Testis (tissue), 3 donors: Measurements from ENCODE around the gene FPR3. TPM values are rescaled to one million over a fixed set of nuclear protein-coding genes. Genes with fewer than 3 reads are reported as not detected.

Source experiments
- DNase-seq: peaks from one replicate; pipeline ENCODE4 v3.0.0-alpha.2; 2019
- H3K27ac ChIP-seq, 2 donors: fragments of 200-600 bp; sonication (generic); one replicate each; pipeline ENCODE4 v1.5.1; 2019
- H3K27me3 ChIP-seq: fragments of 200-600 bp; sonication (generic); one replicate; pipeline ENCODE4 v1.5.1; 2019
- H3K36me3 ChIP-seq: fragments of 200-600 bp; sonication (generic); one replicate; pipeline ENCODE4 v1.5.1; 2017; ENCODE audit warnings: low read depth; ENCODE audit errors: missing control alignments
- H3K4me1 ChIP-seq: fragments of 200-600 bp; sonication (generic); one replicate; pipeline ENCODE4 v1.5.1; 2019
- H3K4me3 ChIP-seq, 2 donors: fragments of 200-600 bp; sonication (generic); one replicate each; pipeline ENCODE4 v1.5.1; 2017 to 2019
- H3K9me3 ChIP-seq: fragments of 200-600 bp; sonication (generic); one replicate; pipeline ENCODE4 v1.5.1; 2017
- POLR2A ChIP-seq: fragments of 450-650 bp; IDR thresholded peaks from one replicate; pipeline ENCODE4 v1.6.1; 2017; ENCODE audit warnings: antibody characterized with exemption, mild to moderate bottlenecking, moderate library complexity
- WGBS, 2 donors: methylation state at CpG; one replicate each; pipeline ENCODE4 v1.1.5; 2018; 5-methylcytosine and 5-hydroxymethylcytosine counted together
- intact Hi-C: fragments of 100-400 bp; cut with DNase I; formaldehyde crosslinking; loops from one replicate; pipeline ENCODE4 v1.15.1; 2023; ENCODE audit warnings: low total_unique reads
- polyA plus RNA-seq: library from polyadenylated mRNA; stranded (reverse); fragments of 350-450 nt; fragmentation: Illumina TruSeq; extraction: RNeasy Lipid Tissue Mini Kit (QIAGEN cat#74804); gene quantifications from one replicate; pipeline ENCODE4 v1.2.3, GENCODE V29; 2014; ENCODE audit warnings: low read depth, low replicate concordance; ENCODE audit not compliant: insufficient read depth
- total RNA-seq, 2 donors: library from RNA; depleted of rRNA; stranded (reverse); fragments of >200 nt; gene quantifications; one replicate each; pipeline ENCODE4 v1.2.3, GENCODE V29; 2016
- TF ChIP-seq, protein P1 (sequence below), 3 experiments: fragments of 450-650 bp in 2 of 3; fragments of 200-600 bp in 1 of 3; sonication (generic) in 1 of 3; IDR thresholded peaks; one replicate each; pipeline ENCODE4 v1.5.1; 2016 to 2019; ENCODE audit warnings: antibody characterized with exemption in 3 of 3, mild to moderate bottlenecking in 2 of 3, moderate library complexity in 1 of 3

Gene FPR3
- total and polyA plus RNA-seq, 3 donors from 2014 or later = 1.6 to 15.6 (median 8.8) TPM

DNA sequence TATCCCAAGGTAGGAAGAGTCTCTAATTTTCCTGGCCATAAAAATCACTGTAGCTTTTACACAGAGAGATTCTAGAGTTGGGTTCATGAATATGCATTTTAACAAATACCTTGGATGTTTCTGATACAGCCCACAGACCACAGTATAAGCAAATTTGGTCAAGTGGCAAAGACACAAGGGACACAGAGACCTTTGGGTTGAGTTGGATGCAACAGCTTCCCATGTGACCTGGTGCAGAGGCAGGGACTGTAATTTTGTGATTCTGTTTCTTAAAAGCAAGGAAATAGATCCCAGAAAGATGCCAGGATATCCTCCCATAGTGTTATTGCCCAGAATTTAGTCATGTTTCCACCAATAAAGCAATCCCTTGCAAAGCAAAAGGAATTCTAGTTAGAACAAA lies 27.0 kb downstream of the FPR3 start:
- TF ChIP-seq POLR2A = no peak
- TF ChIP-seq, protein P1, sequence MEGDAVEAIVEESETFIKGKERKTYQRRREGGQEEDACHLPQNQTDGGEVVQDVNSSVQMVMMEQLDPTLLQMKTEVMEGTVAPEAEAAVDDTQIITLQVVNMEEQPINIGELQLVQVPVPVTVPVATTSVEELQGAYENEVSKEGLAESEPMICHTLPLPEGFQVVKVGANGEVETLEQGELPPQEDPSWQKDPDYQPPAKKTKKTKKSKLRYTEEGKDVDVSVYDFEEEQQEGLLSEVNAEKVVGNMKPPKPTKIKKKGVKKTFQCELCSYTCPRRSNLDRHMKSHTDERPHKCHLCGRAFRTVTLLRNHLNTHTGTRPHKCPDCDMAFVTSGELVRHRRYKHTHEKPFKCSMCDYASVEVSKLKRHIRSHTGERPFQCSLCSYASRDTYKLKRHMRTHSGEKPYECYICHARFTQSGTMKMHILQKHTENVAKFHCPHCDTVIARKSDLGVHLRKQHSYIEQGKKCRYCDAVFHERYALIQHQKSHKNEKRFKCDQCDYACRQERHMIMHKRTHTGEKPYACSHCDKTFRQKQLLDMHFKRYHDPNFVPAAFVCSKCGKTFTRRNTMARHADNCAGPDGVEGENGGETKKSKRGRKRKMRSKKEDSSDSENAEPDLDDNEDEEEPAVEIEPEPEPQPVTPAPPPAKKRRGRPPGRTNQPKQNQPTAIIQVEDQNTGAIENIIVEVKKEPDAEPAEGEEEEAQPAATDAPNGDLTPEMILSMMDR (IDR thresholded peaks at IDR 0.05) = no peak
- no peaks in the 10 kb centered on the region for H3K9me3 ChIP-seq
- H3K36me3 ChIP-seq = no peaks in the 10 kb centered on the region
- H3K27me3 ChIP-seq = no peaks in the 10 kb centered on the region
- intact Hi-C loops = no loop called here
- no peak for DNase-seq
- H3K27ac ChIP-seq = no peak overlapping the region
- no peak overlapping the region for H3K4me3 ChIP-seq
- no peaks in the 10 kb centered on the region for H3K4me1 ChIP-seq

- DNase-seq = no peak
- no peaks in the 10 kb centered on the region for H3K4me1 ChIP-seq
- no peak overlapping the region for H3K27ac ChIP-seq
- no peaks in the 10 kb centered on the region for H3K36me3 ChIP-seq
- intact Hi-C loops = no loop called here
- no peak for TF ChIP-seq POLR2A
- TF ChIP-seq, protein P1 (IDR thresholded peaks at IDR 0.05) = no peak
- WGBS, 2 donors = 77 to 86% methylated on average over 2 of the region's 2 CpGs
- H3K4me3 ChIP-seq = no peak overlapping the region
- no peaks in the 10 kb centered on the region for H3K27me3 ChIP-seq
- H3K9me3 ChIP-seq = no peaks in the 10 kb centered on the region
Observed at GRCh38 chr19:51822325-51822724, 27.4 kb downstream of the FPR3 start.

- intact Hi-C loops = no loop called here
- H3K4me3 ChIP-seq = no peak overlapping the region
- no peak overlapping the region for H3K27ac ChIP-seq
- no peak for TF ChIP-seq POLR2A
- TF ChIP-seq, protein P1 (IDR thresholded peaks at IDR 0.05) = no peak
- no peaks in the 10 kb centered on the region for H3K27me3 ChIP-seq
- no peaks in the 10 kb centered on the region for H3K36me3 ChIP-seq
- no peaks in the 10 kb centered on the region for H3K9me3 ChIP-seq
- H3K4me1 ChIP-seq = no peaks in the 10 kb centered on the region
- 96 to 97% methylated on average over 3 of the region's 3 CpGs for WGBS, 2 donors
- DNase-seq = no peak
Observed at GRCh38 chr19:51822946-51823345, 28.0 kb downstream of the FPR3 start.

- H3K27ac ChIP-seq = no peak overlapping the region
- no peaks in the 10 kb centered on the region for H3K4me1 ChIP-seq
- no peak for DNase-seq
- H3K36me3 ChIP-seq = no peaks in the 10 kb centered on the region
- intact Hi-C loops = no loop called here
- WGBS, 2 donors = 89 to 91% methylated on average over 13 of the region's 13 CpGs
- H3K27me3 ChIP-seq = no peaks in the 10 kb centered on the region
- no peak overlapping the region for H3K4me3 ChIP-seq
- H3K9me3 ChIP-seq = no peaks in the 10 kb centered on the region
- TF ChIP-seq, protein P1 (IDR thresholded peaks at IDR 0.05) = no peak
- no peak for TF ChIP-seq POLR2A
Observed at GRCh38 chr19:51824281-51825005, 29.5 kb downstream of the FPR3 start.

DNA sequence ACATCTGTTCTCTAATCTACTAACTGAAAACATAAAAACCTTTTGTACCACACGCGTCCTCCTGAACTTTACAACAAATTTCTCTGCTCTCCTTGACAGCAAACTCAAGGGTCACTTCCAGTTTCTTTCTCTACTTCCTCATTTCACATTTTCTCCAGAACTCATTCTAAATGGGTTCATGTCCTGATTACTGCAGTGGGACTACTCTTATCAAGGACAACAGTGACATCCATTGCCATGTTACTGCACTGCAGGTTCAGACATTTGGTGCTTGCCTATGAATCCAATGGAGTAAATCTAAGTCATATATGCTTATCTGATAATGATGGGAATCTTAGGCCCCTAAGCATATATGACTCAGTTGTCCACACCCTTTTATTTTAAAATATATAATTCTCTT lies 35.3 kb downstream of the FPR3 start:
- H3K27ac ChIP-seq = no peak overlapping the region
- H3K4me3 ChIP-seq = no peak overlapping the region
- H3K4me1 ChIP-seq = no peaks in the 10 kb centered on the region
- no peak for TF ChIP-seq POLR2A
- TF ChIP-seq, protein P1 (IDR thresholded peaks at IDR 0.05) = no peak
- no peaks in the 10 kb centered on the region for H3K9me3 ChIP-seq
- H3K27me3 ChIP-seq = no peaks in the 10 kb centered on the region
- intact Hi-C loops = no loop called here
- no peak for DNase-seq
- H3K36me3 ChIP-seq = no peaks in the 10 kb centered on the region
- 58 to 66% methylated on average over 2 of the region's 2 CpGs for WGBS, 2 donors
